Right cardiac atrium (tissue), 5 donors: Measurements from ENCODE around the gene BPGM. TPM values are rescaled to one million over a fixed set of nuclear protein-coding genes. Genes with fewer than 3 reads are reported as not detected.

Experiments used
- ATAC-seq, 2 donors: fragments of 200-7000 bp; cut with Tn5 transposase; one replicate each; pipeline versions ENCODE4 v1.8.0 to v1.9.1; 2020; ENCODE audit warnings: moderate library complexity in 2 of 2, mild to moderate bottlenecking in 1 of 2
- DNase-seq, 3 donors: peaks; one replicate each; pipeline ENCODE4 v3.0.0-alpha.2; 2020
- H3K27ac ChIP-seq: one replicate; pipeline ENCODE4 v1.5.1; 2013; ENCODE audit warnings: mild to moderate bottlenecking, low read length, control low read depth, moderate library complexity
- H3K27me3 ChIP-seq: one replicate; pipeline ENCODE4 v1.6.1; 2013; ENCODE audit not compliant: control insufficient read depth, insufficient read depth
- H3K4me1 ChIP-seq: one replicate; pipeline ENCODE4 v1.6.1; 2013; ENCODE audit warnings: low read length; ENCODE audit not compliant: control insufficient read depth, insufficient read depth
- H3K4me3 ChIP-seq: one replicate; pipeline ENCODE4 v1.5.1; 2013; ENCODE audit warnings: low read length, control low read depth
- H3K9me3 ChIP-seq: one replicate; pipeline ENCODE4 v1.6.1; 2013; ENCODE audit warnings: low read length; ENCODE audit not compliant: control insufficient read depth
- WGBS: extraction: QIAGEN DNeasy Blood & Tissue Kit; methylation state at CpG from one replicate; pipeline ENCODE4 v1.1.7; 2013; 5-methylcytosine and 5-hydroxymethylcytosine counted together
- intact Hi-C, 4 donors: fragments of 100-400 bp; cut with DNase I; formaldehyde crosslinking; loops; one replicate each; pipeline versions ENCODE4 v1.11.0 to v1.14.0; 2022 to 2023
- polyA plus RNA-seq: library from polyadenylated mRNA; stranded (reverse); fragments of 200-250 nt; gene quantifications from one replicate; pipeline ENCODE4 v1.2.3, GENCODE V29; 2013
- total RNA-seq, 4 donors: library from RNA; stranded (reverse); fragmentation: NEBNext Ultra II Directional; extraction: Animal tissue kit (Norgen Biotek cat#: 25700); gene quantifications; one replicate each; pipeline ENCODE4 v1.2.1, GENCODE V29; 2021
- donor health status: healthy with polysubstance abuse.
- donor health status: DM: no; HTN: yes; CAD: no.
- donor health status: DM: no; HTN: no; CAD: no.
- donor health status: DM: no; HTN: yes; CAD: no; lungs with severe emphysema.
- donor health status: DM: yes; HTN: yes; CAD: no.

The BPGM gene
- total and polyA plus RNA-seq, 5 donors, result 12.9 to 18.2 (median 15.0) TPM

- no peaks in the 10 kb centered on the region for H3K9me3 ChIP-seq
- H3K27me3 ChIP-seq, result no peaks in the 10 kb centered on the region
- WGBS, result 55% methylated on average over 5 of the region's 5 CpGs
- no peaks in the 10 kb centered on the region for H3K4me1 ChIP-seq
- H3K4me3 ChIP-seq, result no peak overlapping the region
- intact Hi-C loops, result no loop called here
- ATAC-seq (no peak), DNase-seq (no peak)
- no peak overlapping the region for H3K27ac ChIP-seq
These were observed 27.7 kb upstream of the BPGM start for GRCh38 chr7:134618756-134619530.

- Histone ChIP-seq H3K4me1 (no peaks in the 10 kb centered on the region), H3K4me3 (no peak overlapping the region), H3K9me3 (no peaks in the 10 kb centered on the region), H3K27me3 (no peaks in the 10 kb centered on the region), H3K27ac (no peak overlapping the region)
- intact Hi-C loops, result no loop called here
- 46% methylated on average over 2 of the region's 2 CpGs for WGBS
- ATAC-seq, result peak in 1 of 2 donors; percentile 40
- no peak for DNase-seq
These were observed 26.9 kb upstream of the BPGM start for GRCh38 chr7:134619627-134620331.

GRCh38 chr7:134622303-134622995, 24.2 kb upstream of the BPGM start:
- H3K9me3 ChIP-seq, result no peaks in the 10 kb centered on the region
- no peak overlapping the region for H3K27ac ChIP-seq
- intact Hi-C loops, result no loop called here
- no peak for ATAC-seq
- no peaks in the 10 kb centered on the region for H3K27me3 ChIP-seq
- WGBS, result 76% methylated on average over 7 of the region's 7 CpGs
- DNase-seq, result no peak
- no peaks in the 10 kb centered on the region for H3K4me1 ChIP-seq
- H3K4me3 ChIP-seq, result no peak overlapping the region

- Histone ChIP-seq H3K27ac (no peak overlapping the region), H3K27me3 (no peaks in the 10 kb centered on the region), H3K4me3 (no peak overlapping the region), H3K9me3 (no peaks in the 10 kb centered on the region), H3K4me1 (no peaks in the 10 kb centered on the region)
- intact Hi-C loops, result no loop called here
- ATAC-seq (no peak), DNase-seq (no peak)
- 77% methylated on average over 2 of the region's 2 CpGs for WGBS
These were observed 23.5 kb upstream of the BPGM start for GRCh38 chr7:134623193-134623592.

GRCh38 chr7:134625550-134625949, 21.1 kb upstream of the BPGM start:
- no peaks in the 10 kb centered on the region for H3K27me3 ChIP-seq
- H3K4me1 ChIP-seq, result no peaks in the 10 kb centered on the region
- intact Hi-C loops, result no loop called here
- H3K9me3 ChIP-seq, result no peaks in the 10 kb centered on the region
- 68% methylated on average over 3 of the region's 3 CpGs for WGBS
- H3K27ac ChIP-seq, result no peak overlapping the region
- H3K4me3 ChIP-seq, result no peak overlapping the region
- DNase-seq (no peak), ATAC-seq (no peak)

GRCh38 chr7:134627109-134627774, 19.4 kb upstream of the BPGM start:
- WGBS, result 75% methylated on average over 2 of the region's 2 CpGs
- Histone ChIP-seq H3K27me3 (no peaks in the 10 kb centered on the region), H3K9me3 (no peaks in the 10 kb centered on the region), H3K27ac (no peak overlapping the region), H3K4me1 (no peaks in the 10 kb centered on the region), H3K4me3 (no peak overlapping the region)
- DNase-seq (no peak), ATAC-seq (no peak)
- intact Hi-C loops, result no loop called here

- H3K27me3 ChIP-seq, result no peaks in the 10 kb centered on the region
- H3K4me3 ChIP-seq, result no peak overlapping the region
- H3K4me1 ChIP-seq, result no peaks in the 10 kb centered on the region
- H3K27ac ChIP-seq, result no peak overlapping the region
- DNase-seq (no peak), ATAC-seq (no peak)
- WGBS, result 0% methylated on average over 1 of the region's 1 CpG
- intact Hi-C loops, result no loop called here
- no peaks in the 10 kb centered on the region for H3K9me3 ChIP-seq
These were observed 18.9 kb upstream of the BPGM start for GRCh38 chr7:134627775-134628153.

- ATAC-seq (peak; percentile 59 to 90), DNase-seq (no peak)
- Histone ChIP-seq H3K4me1 (no peaks in the 10 kb centered on the region), H3K27ac (no peak overlapping the region), H3K4me3 (no peak overlapping the region), H3K27me3 (no peaks in the 10 kb centered on the region), H3K9me3 (no peaks in the 10 kb centered on the region)
- intact Hi-C loops, result no loop called here
These were observed 17.2 kb upstream of the BPGM start for GRCh38 chr7:134629445-134629844.

- 73% methylated on average over 1 of the region's 1 CpG for WGBS
- intact Hi-C loops, result no loop called here
- H3K4me1 ChIP-seq, result no peaks in the 10 kb centered on the region
- no peak overlapping the region for H3K4me3 ChIP-seq
- no peak overlapping the region for H3K27ac ChIP-seq
- H3K27me3 ChIP-seq, result no peaks in the 10 kb centered on the region
- no peaks in the 10 kb centered on the region for H3K9me3 ChIP-seq
- no peak for ATAC-seq
- no peak for DNase-seq
These were observed 16.4 kb upstream of the BPGM start for GRCh38 chr7:134630237-134630636.

GRCh38 chr7:134630893-134631292, 15.8 kb upstream of the BPGM start:
- H3K9me3 ChIP-seq, result no peaks in the 10 kb centered on the region
- no peaks in the 10 kb centered on the region for H3K4me1 ChIP-seq
- no peaks in the 10 kb centered on the region for H3K27me3 ChIP-seq
- DNase-seq (no peak), ATAC-seq (no peak)
- intact Hi-C loops, result no loop called here
- H3K27ac ChIP-seq, result no peak overlapping the region
- no peak overlapping the region for H3K4me3 ChIP-seq

- ATAC-seq (no peak), DNase-seq (no peak)
- H3K27ac ChIP-seq, result no peak overlapping the region
- H3K4me3 ChIP-seq, result no peak overlapping the region
- H3K9me3 ChIP-seq, result no peaks in the 10 kb centered on the region
- H3K27me3 ChIP-seq, result no peaks in the 10 kb centered on the region
- no peaks in the 10 kb centered on the region for H3K4me1 ChIP-seq
- intact Hi-C loops, result no loop called here
These were observed 14.6 kb upstream of the BPGM start for GRCh38 chr7:134632052-134632451.
